SU-DHL-6 (cell line): ENCODE measurements around the gene DAPK1.

Source experiments
- H2AFZ ChIP-seq: fragments of 200-600 bp; sonication (generic); 2 replicates; pipeline ENCODE4 v1.6.1; 2014; ENCODE audit warnings: low read depth, mild to moderate bottlenecking, moderate library complexity, mixed read lengths, antibody characterized with exemption, low read length; ENCODE audit not compliant: severe bottlenecking
- H3F3A ChIP-seq: fragments of 200-600 bp; shearing (Covaris generic); 2 replicates; pipeline ENCODE4 v1.6.0; 2016; ENCODE audit warnings: antibody characterized with exemption, mild to moderate bottlenecking; ENCODE audit not compliant: insufficient read depth
- H3K27ac ChIP-seq: fragments of 200-600 bp; sonication (generic); 2 replicates; pipeline ENCODE4 v1.5.1; 2016; ENCODE audit warnings: low read depth, mild to moderate bottlenecking, low read length, moderate library complexity, mixed read lengths
- H3K27me3 ChIP-seq: fragments of 200-600 bp; sonication (generic), shearing (Covaris generic); 2 replicates; pipeline ENCODE4 v1.6.0; 2014; ENCODE audit warnings: mild to moderate bottlenecking, low read length
- H3K36me3 ChIP-seq: fragments of 200-600 bp; sonication (generic); 2 replicates; pipeline ENCODE4 v1.6.1; 2014; ENCODE audit warnings: mild to moderate bottlenecking, low read length, mixed read lengths
- H3K4me2 ChIP-seq: fragments of 300-600, 200-600 bp; shearing (Covaris generic), sonication (generic); 2 replicates; pipeline ENCODE4 v1.6.0; 2014; ENCODE audit warnings: low read length, low read depth, mild to moderate bottlenecking; ENCODE audit not compliant: poor library complexity, severe bottlenecking
- H3K4me3 ChIP-seq: fragments of 200-600 bp; sonication (generic); 2 replicates; pipeline ENCODE4 v1.5.1; 2014; ENCODE audit warnings: antibody characterized with exemption, low read length, mild to moderate bottlenecking, mixed read lengths; ENCODE audit not compliant: insufficient read depth, poor library complexity, severe bottlenecking
- H3K79me2 ChIP-seq: fragments of 200-600 bp; sonication (generic); 2 replicates; pipeline ENCODE4 v1.6.1; 2014; ENCODE audit warnings: mild to moderate bottlenecking, low read length, moderate library complexity; ENCODE audit not compliant: insufficient read depth
- H3K9ac ChIP-seq: fragments of 200-600 bp; sonication (generic); 2 replicates; pipeline ENCODE4 v1.7.0; 2014; ENCODE audit warnings: mild to moderate bottlenecking, low read length
- H3K9me2 ChIP-seq: fragments of 200-600 bp; sonication (generic); replicated peaks from 2 replicates; pipeline ENCODE4 v1.6.1; 2014; ENCODE audit warnings: low read length; ENCODE audit not compliant: insufficient read depth
- H3K9me3 ChIP-seq: fragments of 200-600 bp; sonication (generic); 2 replicates; pipeline ENCODE4 v1.6.1; 2014; ENCODE audit warnings: low read length, mixed read lengths; ENCODE audit not compliant: insufficient read depth
- H4K20me1 ChIP-seq: fragments of 200-600 bp; sonication (generic); 2 replicates; pipeline ENCODE4 v1.6.1; 2014; ENCODE audit warnings: low read depth, mild to moderate bottlenecking, antibody characterized with exemption, low read length, moderate library complexity, mixed read lengths
- EZH2phosphoT487 ChIP-seq: fragments of 200-600 bp; sonication (generic), shearing (Covaris generic); conservative IDR thresholded peaks from 2 replicates; pipeline ENCODE4 v1.6.1; 2018; ENCODE audit warnings: mild to moderate bottlenecking, antibody characterized with exemption, low read length, moderate library complexity, mixed read lengths
- TF ChIP-seq, protein P1 (sequence below): fragments of 200-600 bp; sonication (generic); IDR thresholded peaks from one replicate; pipeline ENCODE4 v1.5.1; 2017; ENCODE audit warnings: antibody characterized with exemption, mild to moderate bottlenecking, low read length, moderate library complexity; ENCODE audit not compliant: insufficient read depth, poor library complexity, severe bottlenecking

Gene DAPK1

DNA sequence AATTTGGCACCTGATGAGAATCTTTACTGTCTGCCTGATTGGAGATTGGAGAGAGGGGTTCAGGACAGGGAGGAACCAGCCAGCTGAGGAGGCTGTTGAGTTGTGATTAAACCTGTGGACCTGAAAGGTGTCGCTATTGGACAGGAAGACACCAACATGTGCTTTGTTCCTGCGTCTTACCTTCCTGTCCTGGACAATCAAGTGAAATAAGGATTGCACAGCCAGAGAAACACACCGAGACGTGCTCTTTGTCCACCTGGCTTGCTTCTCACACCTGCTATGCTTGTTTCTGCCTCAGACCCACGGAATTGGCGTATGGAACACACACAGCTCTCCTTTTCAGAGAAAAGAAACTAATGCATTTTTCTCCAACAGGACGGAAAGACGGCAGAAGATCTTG is 170.6 kb downstream of the DAPK1 start:
- no peak overlapping the region for H2AFZ ChIP-seq
- H3K9me2 ChIP-seq, result no peaks in the 10 kb centered on the region
- no peaks in the 10 kb centered on the region for H3K79me2 ChIP-seq
- TF ChIP-seq, protein P1, sequence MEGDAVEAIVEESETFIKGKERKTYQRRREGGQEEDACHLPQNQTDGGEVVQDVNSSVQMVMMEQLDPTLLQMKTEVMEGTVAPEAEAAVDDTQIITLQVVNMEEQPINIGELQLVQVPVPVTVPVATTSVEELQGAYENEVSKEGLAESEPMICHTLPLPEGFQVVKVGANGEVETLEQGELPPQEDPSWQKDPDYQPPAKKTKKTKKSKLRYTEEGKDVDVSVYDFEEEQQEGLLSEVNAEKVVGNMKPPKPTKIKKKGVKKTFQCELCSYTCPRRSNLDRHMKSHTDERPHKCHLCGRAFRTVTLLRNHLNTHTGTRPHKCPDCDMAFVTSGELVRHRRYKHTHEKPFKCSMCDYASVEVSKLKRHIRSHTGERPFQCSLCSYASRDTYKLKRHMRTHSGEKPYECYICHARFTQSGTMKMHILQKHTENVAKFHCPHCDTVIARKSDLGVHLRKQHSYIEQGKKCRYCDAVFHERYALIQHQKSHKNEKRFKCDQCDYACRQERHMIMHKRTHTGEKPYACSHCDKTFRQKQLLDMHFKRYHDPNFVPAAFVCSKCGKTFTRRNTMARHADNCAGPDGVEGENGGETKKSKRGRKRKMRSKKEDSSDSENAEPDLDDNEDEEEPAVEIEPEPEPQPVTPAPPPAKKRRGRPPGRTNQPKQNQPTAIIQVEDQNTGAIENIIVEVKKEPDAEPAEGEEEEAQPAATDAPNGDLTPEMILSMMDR, result no peak
- no peak for TF ChIP-seq EZH2phosphoT487
- no peak overlapping the region for H3K9ac ChIP-seq
- no peaks in the 10 kb centered on the region for H3F3A ChIP-seq
- H3K27me3 ChIP-seq, result no peaks in the 10 kb centered on the region
- no peaks in the 10 kb centered on the region for H3K36me3 ChIP-seq
- H4K20me1 ChIP-seq, result no peaks in the 10 kb centered on the region
- H3K9me3 ChIP-seq, result peaks cover 5% of the 10 kb centered on the region; the same call in 1 of the 2 replicates
- H3K4me2 ChIP-seq, result no peak overlapping the region
- no peak overlapping the region for H3K4me3 ChIP-seq
- no peak overlapping the region for H3K27ac ChIP-seq

DNA sequence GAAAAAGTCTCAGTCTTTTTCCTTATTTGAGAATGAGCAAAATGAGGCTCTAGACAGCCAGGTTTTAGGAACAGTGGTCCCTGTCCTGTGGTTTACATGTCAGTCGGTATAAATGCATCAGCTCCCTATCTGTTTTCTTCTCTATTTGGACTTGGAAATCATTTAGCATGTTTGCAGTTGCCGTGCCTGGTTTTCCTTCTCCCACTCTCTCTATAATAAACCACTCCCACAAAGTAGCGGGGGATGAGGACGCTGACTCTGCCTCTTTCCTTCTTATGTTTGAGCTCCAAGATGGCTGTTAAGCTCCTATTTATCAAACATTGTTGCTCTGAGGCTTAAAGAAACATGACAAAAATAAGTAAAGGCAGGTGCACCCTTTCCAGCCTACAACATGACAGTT is 171.1 kb downstream of the DAPK1 start:
- TF ChIP-seq EZH2phosphoT487, result no peak
- TF ChIP-seq, protein P1, result no peak
- Histone ChIP-seq H2AFZ (no peak overlapping the region), H3K27me3 (no peaks in the 10 kb centered on the region), H3K9ac (no peak overlapping the region), H4K20me1 (no peaks in the 10 kb centered on the region), H3K9me3 (peaks cover 5% of the 10 kb centered on the region; the same call in 1 of the 2 replicates), H3F3A (no peaks in the 10 kb centered on the region), H3K36me3 (no peaks in the 10 kb centered on the region), H3K4me2 (no peak overlapping the region), H3K9me2 (no peaks in the 10 kb centered on the region), H3K27ac (no peak overlapping the region), H3K4me3 (no peak overlapping the region), H3K79me2 (no peaks in the 10 kb centered on the region)

DNA sequence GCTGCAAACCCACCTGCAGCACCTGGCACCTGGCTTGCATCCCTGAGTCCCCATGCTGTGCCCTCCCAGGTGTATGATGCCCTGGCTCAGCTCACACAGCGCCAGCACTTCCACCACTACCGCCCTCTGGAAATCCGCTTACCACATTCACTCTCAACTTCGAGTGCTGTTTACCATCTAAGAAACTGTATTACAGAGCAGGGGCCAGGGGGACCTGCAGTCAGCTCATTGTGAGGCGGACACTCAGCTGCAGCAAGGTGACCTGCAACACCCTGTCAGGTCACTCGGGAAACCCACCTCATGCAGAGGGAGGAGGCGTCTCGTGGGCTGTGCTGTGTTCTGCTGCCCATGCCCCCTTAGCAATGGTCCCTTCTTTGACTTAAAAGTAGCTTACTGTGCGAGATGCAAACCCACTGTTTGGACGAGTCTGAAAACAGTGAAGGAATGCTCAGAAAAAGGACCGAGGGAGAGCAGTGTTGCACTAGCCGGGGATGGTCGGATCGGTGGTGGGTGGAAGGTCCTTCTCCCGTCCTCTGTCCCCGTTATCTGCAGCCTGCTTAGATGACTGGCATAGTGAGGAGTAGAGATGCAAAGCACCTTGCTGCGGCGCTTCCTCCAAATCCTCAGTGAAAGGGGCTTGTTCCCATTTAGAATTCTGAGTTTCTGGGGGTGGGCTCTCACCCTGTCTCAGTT is 173.1 kb downstream of the DAPK1 start:
- TF ChIP-seq, protein P1, result no peak
- Histone ChIP-seq H3K27ac (no peak overlapping the region), H3F3A (no peaks in the 10 kb centered on the region), H3K79me2 (no peaks in the 10 kb centered on the region), H3K36me3 (no peaks in the 10 kb centered on the region), H3K4me2 (no peak overlapping the region), H3K9ac (no peak overlapping the region), H4K20me1 (no peaks in the 10 kb centered on the region), H3K9me3 (peaks cover 5% of the 10 kb centered on the region; the same call in 1 of the 2 replicates), H3K27me3 (no peaks in the 10 kb centered on the region), H3K4me3 (no peak overlapping the region), H3K9me2 (no peaks in the 10 kb centered on the region), H2AFZ (no peak overlapping the region)
